ENCODE data around the gene LDAF1. TPM values are rescaled to one million over a fixed set of nuclear protein-coding genes. Genes with fewer than 3 reads are reported as not detected.

Gene LDAF1
- total and polyA plus RNA-seq, 2 of the 8 experiments (the other 6 are each of a cell fraction or from before 2014, with no cell fraction given), result 32.4 to 34.2 TPM

- H3K4me1 ChIP-seq (replicated peaks in 1 of 4; ENCODE audit: control insufficient read depth in 3 of 4, insufficient read depth in 4 of 4, low read length in 3 of 4), result no peaks in the 10 kb centered on the region
- TF ChIP-seq TEAD4 (IDR thresholded peaks at IDR 0.05; ENCODE audit: low read depth, low read length) (no peak), GTF2F1 (IDR thresholded peaks at IDR 0.05; ENCODE audit: borderline replicate concordance, low read depth, low read length) (no peak), CREB1 (IDR thresholded peaks at IDR 0.05) (no peak), KDM4A (IDR thresholded peaks at IDR 0.05; ENCODE audit: low read depth, low read length, severe bottlenecking) (no peak), JUN (IDR thresholded peaks at IDR 0.05; ENCODE audit: low read depth, low read length) (no peak), NANOG (IDR thresholded peaks at IDR 0.05; ENCODE audit: insufficient read depth, low read depth, low read length, poor library complexity, severe bottlenecking) (no peak), NRF1 (IDR thresholded peaks at IDR 0.05; ENCODE audit: low read depth, low read length) (no peak)
- TF ChIP-seq, protein P1, sequence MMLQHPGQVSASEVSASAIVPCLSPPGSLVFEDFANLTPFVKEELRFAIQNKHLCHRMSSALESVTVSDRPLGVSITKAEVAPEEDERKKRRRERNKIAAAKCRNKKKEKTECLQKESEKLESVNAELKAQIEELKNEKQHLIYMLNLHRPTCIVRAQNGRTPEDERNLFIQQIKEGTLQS (IDR thresholded peaks at IDR 0.05; ENCODE audit: insufficient read depth, low read depth, low read length), result no peak
These were observed 25.5 kb downstream of the LDAF1 start for GRCh38 chr16:21183995-21184394.

More at GRCh38 chr16:21183995-21184394, 25.5 kb downstream of the LDAF1 start:
- no peak overlapping the region for H2BK15ac ChIP-seq (ENCODE audit: low read length)
- H3K56ac ChIP-seq (replicated peaks; ENCODE audit: insufficient read length, low read depth, low read length), result no peak overlapping the region
- CTCF ChIA-PET (ENCODE audit: partially characterized antibody), result interaction anchor here (3.1 kb wide), 1 partner anchor 117 kb away, joined by 18 read pairs; no protein-coding TSS in a partner anchor
- H3K9ac ChIP-seq (replicated peaks in 1 of 4; ENCODE audit: extremely low read depth in 1 of 4, low read depth in 3 of 4, low read length in 3 of 4), result no peak overlapping the region
- peaks cover 10% of the 10 kb centered on the region in 2 experiments for H3K9me3 ChIP-seq (ENCODE audit: insufficient read depth in 2 of 2, low read depth in 1 of 2, low read length in 1 of 2)
- no peaks in the 10 kb centered on the region; a peak in 1 of 7 replicates for H3K27me3 ChIP-seq (replicated peaks in 1 of 4; ENCODE audit: control insufficient read depth in 3 of 4, extremely low read depth in 1 of 4, insufficient read depth in 3 of 4, low read length in 3 of 4)
- no peak overlapping the region for H3K23ac ChIP-seq (ENCODE audit: insufficient read length)
- no peak overlapping the region for H3K27ac ChIP-seq (ENCODE audit: low read depth, low read length)
- H2AFZ ChIP-seq (ENCODE audit: low read length), result no peak overlapping the region
- no peak overlapping the region for H3K4me2 ChIP-seq (ENCODE audit: insufficient read depth in 1 of 2, low read depth in 2 of 2, low read length in 2 of 2)
- DNase-seq (ENCODE audit: low read depth in 1 of 2, low spot score in 2 of 2), result no peak
- H4K5ac ChIP-seq (ENCODE audit: insufficient read length, low read depth, low read length), result no peak overlapping the region
- H3K79me1 ChIP-seq (ENCODE audit: low read depth, low read length), result no peaks in the 10 kb centered on the region
- H4K91ac ChIP-seq (replicated peaks; ENCODE audit: insufficient read length, low read length), result no peak overlapping the region
- H2BK12ac ChIP-seq (ENCODE audit: low read depth, low read length), result no peak overlapping the region
- H2BK5ac ChIP-seq (ENCODE audit: low read depth, low read length), result no peak overlapping the region
- no peaks in the 10 kb centered on the region for H3K23me2 ChIP-seq (ENCODE audit: low read depth, low read length)
- FAIRE-seq, result no peak
- H3K4ac ChIP-seq (replicated peaks; ENCODE audit: insufficient read length, low read depth, low read length), result no peak overlapping the region
- no peak overlapping the region for H3K4me3 ChIP-seq (ENCODE audit: extremely low read depth in 1 of 4, insufficient read depth in 2 of 4, low read depth in 3 of 4, low read length in 4 of 4)
- peaks cover 11 to 36% (median 31%) of the 10 kb centered on the region in 4 experiments for H3K36me3 ChIP-seq (ENCODE audit: control insufficient read depth in 2 of 4, insufficient read depth in 4 of 4, low read length in 3 of 4)
- no peaks in the 10 kb centered on the region for H3K79me2 ChIP-seq (ENCODE audit: control insufficient read depth in 1 of 2, insufficient read depth in 2 of 2, low read length in 2 of 2)
- H4K20me1 ChIP-seq (replicated peaks in 1 of 2; ENCODE audit: control insufficient read depth in 1 of 2, insufficient read depth in 2 of 2, low read length in 2 of 2), result no peaks in the 10 kb centered on the region
- H2BK20ac ChIP-seq (ENCODE audit: low read length), result no peak overlapping the region
- no peak overlapping the region for H3K18ac ChIP-seq (ENCODE audit: extremely low read depth, low read length)
- no peak overlapping the region for H3K14ac ChIP-seq (ENCODE audit: insufficient read length)
- no peak overlapping the region for H2AK5ac ChIP-seq (ENCODE audit: low read depth, low read length)
- no peak overlapping the region for H2BK120ac ChIP-seq (replicated peaks; ENCODE audit: low read depth, low read length)
- POLR2A ChIA-PET (ENCODE audit: partially characterized antibody), result interaction anchor here (0.8 kb wide), 1 partner anchor 25 kb away, joined by 3 read pairs; the partner anchor contains the start of gene LDAF1
- WGBS, 2 experiments (ENCODE audit: extremely low coverage in 1 of 2, insufficient coverage in 1 of 2, insufficient read length in 1 of 2, insufficient replicate concordance in 2 of 2, low coverage in 1 of 2, low lambda C conversion rate in 2 of 2, missing lambda C conversion rate in 1 of 2), result 93% methylated on average over 3 of the region's 3 CpGs; no CpG with 5 or more reads in 1 of the 2 experiments
- H4K8ac ChIP-seq (ENCODE audit: extremely low read depth, insufficient read depth, low read length), result no peak overlapping the region

All from H1 (cell line).